Stimulated activated CD4-positive, alpha-beta T cell treated with anti-CD3 and anti-CD28 coated beads, TNF-alpha, amount 100 ng/mL, for 48 hours (primary cell): ENCODE measurements around the gene HOXB5.

ENCODE experiments used
- DNase-seq, 3 donors: peaks; one replicate each; pipeline ENCODE4 v3.0.0-alpha.2; 2020; ENCODE audit warnings: low read depth in 3 of 3

Gene HOXB5

DNA sequence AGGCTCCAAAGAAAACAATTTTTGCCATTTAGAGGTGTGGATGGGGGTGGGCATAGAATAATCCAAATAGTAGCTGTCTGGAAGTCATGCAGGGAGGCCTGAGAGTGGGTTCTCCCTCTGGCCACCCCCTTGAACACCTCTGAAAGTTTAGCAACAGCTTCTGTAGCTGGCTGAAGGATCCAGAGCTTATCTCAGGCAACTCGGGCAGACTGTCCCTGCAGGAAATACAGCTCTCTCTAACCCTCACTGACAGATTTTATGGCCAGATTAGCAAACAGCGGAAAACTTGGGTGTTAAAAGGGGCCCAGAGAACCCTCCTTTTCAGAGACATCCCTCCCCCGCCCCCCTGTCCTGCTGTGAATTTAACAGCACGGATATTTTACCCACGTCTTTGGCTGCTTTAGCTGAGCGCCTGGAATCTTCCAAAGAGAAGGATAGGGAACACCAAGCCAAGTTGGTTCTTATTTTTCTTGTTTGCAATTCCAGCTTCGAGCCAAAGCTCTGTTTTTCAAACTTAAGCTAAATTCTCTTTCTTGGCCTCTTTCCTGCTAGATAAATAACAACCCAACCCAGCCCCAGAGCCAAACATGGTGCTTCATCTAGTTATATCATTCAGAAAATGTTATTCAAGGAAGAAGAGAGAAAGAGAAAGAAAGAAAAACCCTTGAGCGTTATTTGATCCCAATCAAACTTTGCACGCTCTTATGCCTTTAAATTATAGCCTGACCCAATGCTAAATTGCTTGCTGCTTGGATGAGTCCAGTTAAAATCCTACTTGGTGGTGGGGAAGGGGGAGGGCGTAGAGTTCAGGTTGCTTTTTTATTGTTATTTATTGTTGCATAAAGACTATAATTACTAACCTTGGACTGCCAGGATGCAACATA, 46.4 kb downstream of the HOXB5 start:
- no peak for DNase-seq

DNA sequence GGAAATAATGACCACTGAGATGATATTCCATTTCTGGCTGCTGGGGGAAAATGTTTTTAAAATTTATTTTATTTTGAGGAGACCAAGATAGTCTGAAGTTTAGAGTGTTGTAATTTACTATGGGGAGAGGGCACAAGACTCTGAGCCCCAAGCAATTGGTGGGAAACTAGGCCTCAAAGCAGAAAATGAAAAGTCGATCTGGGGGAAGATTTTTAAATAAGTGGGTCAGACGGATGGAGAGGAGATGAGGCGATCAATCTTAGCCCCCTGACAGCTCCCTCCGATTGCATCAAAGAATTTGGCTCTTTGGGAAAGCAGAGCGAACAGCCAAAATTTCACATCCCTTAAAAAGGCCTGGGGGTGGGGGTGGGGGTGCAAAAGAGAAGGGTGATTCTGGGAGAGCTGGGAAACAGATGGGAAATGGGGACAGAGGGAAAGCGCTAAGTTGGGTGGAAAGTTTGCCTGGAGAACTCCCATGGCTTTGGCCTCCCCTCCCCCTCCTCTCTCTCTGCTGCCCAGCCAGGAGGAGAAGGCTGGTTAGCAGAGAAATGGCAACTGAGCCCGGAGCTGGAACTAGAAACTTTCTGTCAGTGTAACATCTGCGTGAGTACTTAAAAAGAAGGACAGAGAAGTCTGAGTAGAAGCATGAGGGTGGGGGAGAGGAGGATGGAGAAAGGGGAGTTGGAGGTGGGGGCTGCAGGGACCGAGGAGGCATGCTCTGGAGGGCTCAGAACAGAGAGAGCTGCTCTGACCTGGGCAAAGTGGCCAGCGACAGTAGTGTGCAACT, 47.2 kb downstream of the HOXB5 start:
- DNase-seq: no peak

DNA sequence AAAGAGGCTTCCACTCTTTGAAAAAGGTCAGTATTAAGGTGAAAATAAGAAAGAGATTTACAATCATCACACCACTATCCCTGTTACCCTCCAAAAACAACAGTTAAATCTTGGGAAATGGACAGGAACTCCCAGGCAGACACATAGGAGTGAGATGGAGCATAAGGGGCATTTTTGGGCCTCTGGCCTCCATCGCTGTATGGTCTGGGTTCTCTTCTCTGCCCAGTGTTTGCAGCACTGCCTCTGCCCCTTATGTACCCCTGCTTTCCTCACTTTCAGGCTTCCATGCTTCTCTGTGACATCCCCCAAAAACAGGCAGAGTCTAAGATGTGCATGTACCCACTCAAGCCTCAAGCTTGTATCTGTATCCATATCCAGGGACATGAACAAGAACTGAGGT, 48.0 kb downstream of the HOXB5 start:
- DNase-seq: no peak

DNA sequence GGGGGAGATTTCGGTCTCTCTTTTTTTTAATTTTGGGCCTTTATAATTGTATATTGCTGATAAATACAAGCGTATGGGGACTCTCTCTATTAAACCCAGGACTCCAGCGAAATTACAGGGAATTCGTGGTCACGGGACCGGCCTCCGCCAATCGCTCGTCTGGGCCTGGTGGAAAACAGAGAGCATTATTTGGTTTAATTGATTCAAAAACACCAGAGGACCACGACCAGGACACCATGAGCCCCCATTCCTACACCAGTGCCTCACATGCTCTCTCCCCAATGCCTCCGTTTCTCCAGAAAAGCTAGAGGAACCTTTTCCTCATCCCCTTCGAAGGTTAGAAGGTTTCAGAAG, 48.6 kb downstream of the HOXB5 start, which contains the start of gene HOXB2:
Gene HOXB2 (minus strand): TSS at position 88 of the 354 bp plus-strand sequence. CDS start 198 bp downstream, outside the sequence.
- DNase-seq: no peak

- peak in 2 of 3 donors; percentile 17 to 35 for DNase-seq
Observed at GRCh38 chr17:48544349-48545021, 49.1 kb downstream of the HOXB5 start.

DNA sequence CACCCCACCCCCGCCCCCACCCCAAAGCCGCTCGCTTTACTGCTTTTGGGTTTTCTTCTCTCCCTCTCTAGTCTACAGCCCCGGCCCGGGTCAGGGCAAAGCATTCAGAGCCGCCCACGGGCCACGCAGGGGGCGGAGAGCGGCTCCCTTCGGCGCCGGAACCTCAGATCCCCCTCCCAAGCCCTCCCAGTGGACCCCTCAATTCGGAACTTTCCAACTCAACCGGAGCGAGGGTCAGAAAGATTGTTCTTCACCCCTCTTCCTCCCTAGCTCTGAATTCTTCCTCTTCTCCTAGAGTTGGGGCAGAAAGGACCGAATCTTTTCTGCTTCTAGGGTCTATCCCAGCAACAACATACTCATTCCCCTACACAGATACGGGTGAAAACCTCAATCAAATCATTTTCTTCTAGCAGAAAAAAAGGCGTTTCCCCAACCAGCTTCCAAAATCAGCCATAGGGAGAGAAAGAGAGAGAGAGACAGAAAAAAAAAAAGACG, 49.7 kb downstream of the HOXB5 start:
- peak in 2 of 3 donors; percentile 16 to 52 for DNase-seq

GRCh38 chr17:48543107-48543853, 50.3 kb downstream of the HOXB5 start:
- DNase-seq: peak in 2 of 3 donors; percentile 18 to 53

DNA sequence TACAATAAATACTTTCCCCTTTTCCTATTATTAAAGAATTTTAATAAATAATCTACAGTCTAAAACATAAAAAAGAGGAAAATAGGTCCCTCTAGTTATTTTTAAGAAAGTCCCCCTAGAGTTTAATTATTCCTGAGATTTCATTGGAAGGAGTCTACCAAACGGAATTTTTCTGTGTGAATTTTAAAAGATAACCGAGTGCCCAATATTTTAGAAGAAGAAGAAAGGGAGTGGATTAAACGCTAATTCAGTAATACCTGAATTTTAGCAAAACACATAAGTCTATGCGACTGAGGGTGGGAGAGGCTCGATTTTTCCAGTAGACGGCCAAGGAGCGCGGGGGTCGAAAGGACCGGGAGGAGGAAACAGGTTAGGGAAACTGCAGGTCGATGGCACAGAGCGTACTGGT, 50.9 kb downstream of the HOXB5 start:
- DNase-seq: no peak

DNA sequence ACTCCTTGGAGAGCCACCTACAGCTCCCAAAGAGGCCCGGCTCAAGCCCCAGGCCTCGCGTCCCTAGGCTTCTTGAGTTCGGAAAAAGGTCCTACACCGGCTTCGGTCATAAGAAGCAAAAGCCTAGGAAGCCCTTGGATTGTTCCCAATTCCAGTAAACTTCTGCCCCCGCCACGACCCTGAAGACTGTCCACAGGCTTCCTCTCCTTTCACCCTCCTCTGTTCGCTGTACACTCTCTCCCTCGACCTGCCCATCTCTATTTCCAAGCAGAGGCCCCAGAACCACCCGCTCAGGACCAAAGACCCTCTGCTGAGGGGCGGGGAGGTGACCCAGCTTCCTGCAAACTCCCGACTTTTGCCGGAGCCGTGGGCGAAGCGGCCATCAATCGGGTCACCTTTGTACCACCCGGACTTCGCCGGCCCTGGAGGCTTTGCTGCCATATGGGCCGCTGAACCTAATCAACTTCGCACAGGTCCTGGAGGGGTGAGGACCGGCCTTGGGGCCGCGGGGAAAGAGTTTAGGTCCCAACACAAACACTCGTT, 51.4 kb downstream of the HOXB5 start:
- DNase-seq: no peak

DNA sequence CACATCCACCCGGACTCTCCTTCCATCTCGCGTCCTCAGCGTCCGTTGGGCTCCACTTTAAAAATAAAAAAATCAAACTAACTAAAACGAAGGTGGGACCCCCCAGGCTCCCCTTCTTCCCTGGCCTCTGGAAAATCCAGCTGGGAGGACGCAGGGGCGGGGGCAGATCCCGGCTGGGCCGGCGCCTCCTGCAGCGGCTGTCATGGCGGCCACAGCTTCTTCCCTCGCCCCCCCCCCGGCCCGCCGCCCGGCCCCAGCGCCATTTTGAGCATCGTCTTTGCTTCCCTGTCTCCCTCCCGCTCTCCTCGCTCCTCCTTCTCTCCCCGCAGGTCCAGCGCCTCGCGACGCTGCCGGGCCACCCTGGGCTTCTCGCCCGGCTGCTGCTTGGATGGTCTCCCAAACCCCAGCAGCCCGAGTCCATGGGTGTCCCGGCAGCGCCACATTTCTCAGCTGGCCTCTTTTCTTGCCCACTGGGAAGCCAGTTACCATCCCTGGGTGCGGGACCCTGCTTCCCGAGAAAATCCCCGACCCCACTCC, 51.9 kb downstream of the HOXB5 start:
- no peak for DNase-seq
